Measurements from ENCODE around the gene GDNF.

GDNF gene

GRCh38 chr5:37841203-37841602 lies 1.4 kb upstream of the GDNF start:
- Histone ChIP-seq H3K4me2 (no peak overlapping the region), H3K27ac (no peak overlapping the region), H3K9me3 (replicated peaks in 1 of 11) (peaks cover 1 to 40% (median 27%) of the 10 kb centered on the region in 11 experiments; a peak in 20 of 22 replicates), H3K4me3 (no peak overlapping the region), H3K27me3 (peaks cover 64 to 80% (median 74%) of the 10 kb centered on the region in 11 experiments), H3K9ac (no peak overlapping the region), H3K36me3 (no peaks in the 10 kb centered on the region), H4K20me1 (peaks cover 0 to 9% (median 0%) of the 10 kb centered on the region in 11 experiments; a peak in 4 of 22 replicates), H3K4me1 (peaks cover 6 to 25% (median 15%) of the 10 kb centered on the region in 10 experiments; a peak in 11 of 20 replicates)
- no peak for TF ChIP-seq Cebpa-rat (IDR thresholded peaks at IDR 0.05)

- Histone ChIP-seq H3K9ac (no peak overlapping the region), H3K4me1 (peaks cover 6 to 27% (median 15%) of the 10 kb centered on the region in 10 experiments; a peak in 11 of 20 replicates), H4K20me1 (peaks cover 0 to 9% (median 0%) of the 10 kb centered on the region in 11 experiments; a peak in 4 of 22 replicates), H3K27ac (no peak overlapping the region), H3K9me3 (replicated peaks in 1 of 11) (peaks cover 10 to 49% (median 36%) of the 10 kb centered on the region in 11 experiments; a peak in 20 of 22 replicates), H3K4me2 (peak overlapping the region in 5 of 11 experiments; percentile 18 to 56 (median 32); a peak in 6 of 22 replicates), H3K4me3 (peak overlapping the region in 2 of 10 experiments; percentile 7 to 26; a peak in 1 of 20 replicates), H3K27me3 (peaks cover 72 to 89% (median 83%) of the 10 kb centered on the region in 11 experiments), H3K36me3 (no peaks in the 10 kb centered on the region)
- no peak for TF ChIP-seq Cebpa-rat (IDR thresholded peaks at IDR 0.05)
These were observed 503 bp upstream of the GDNF start for GRCh38 chr5:37840053-37841034.

DNA sequence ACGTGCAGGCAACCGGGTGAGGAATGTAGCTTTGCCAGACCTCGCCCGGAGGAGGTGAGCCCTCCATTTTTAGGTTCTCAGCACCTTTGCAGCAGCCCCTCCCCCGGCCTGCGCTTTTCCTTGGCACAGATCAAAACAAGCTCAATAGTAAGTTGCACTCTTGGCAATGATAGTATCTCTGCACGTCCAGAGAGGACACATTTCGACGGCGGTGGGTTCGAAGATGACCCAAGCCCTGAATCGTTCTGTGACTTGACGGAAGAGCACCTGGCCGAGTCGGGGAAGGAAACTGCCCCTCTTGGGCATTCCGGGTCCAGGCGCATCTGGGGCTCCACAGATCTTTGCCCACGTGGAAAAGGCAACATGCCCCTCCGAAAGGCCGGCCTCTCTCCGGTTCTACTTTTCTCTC lies 904 bp downstream of the GDNF start:
- peaks cover 10 to 59% (median 44%) of the 10 kb centered on the region in 11 experiments; a peak in 20 of 22 replicates for H3K9me3 ChIP-seq (replicated peaks in 1 of 11)
- H3K27me3 ChIP-seq: peaks cover 86 to 99% (median 97%) of the 10 kb centered on the region in 11 experiments
- peak overlapping the region in 4 of 10 experiments; percentile 53 to 67 (median 60); a peak in 4 of 20 replicates for H3K4me3 ChIP-seq
- H3K36me3 ChIP-seq: no peaks in the 10 kb centered on the region
- TF ChIP-seq Cebpa-rat (IDR thresholded peaks at IDR 0.05): no peak
- H3K4me2 ChIP-seq: peak overlapping the region in 6 of 11 experiments; percentile 76 to 97 (median 86); a peak in 6 of 22 replicates
- H3K9ac ChIP-seq: no peak overlapping the region
- H3K4me1 ChIP-seq: peaks cover 6 to 27% (median 15%) of the 10 kb centered on the region in 10 experiments; a peak in 11 of 20 replicates
- peaks cover 0 to 9% (median 0%) of the 10 kb centered on the region in 11 experiments; a peak in 4 of 22 replicates for H4K20me1 ChIP-seq
- H3K27ac ChIP-seq: no peak overlapping the region

DNA sequence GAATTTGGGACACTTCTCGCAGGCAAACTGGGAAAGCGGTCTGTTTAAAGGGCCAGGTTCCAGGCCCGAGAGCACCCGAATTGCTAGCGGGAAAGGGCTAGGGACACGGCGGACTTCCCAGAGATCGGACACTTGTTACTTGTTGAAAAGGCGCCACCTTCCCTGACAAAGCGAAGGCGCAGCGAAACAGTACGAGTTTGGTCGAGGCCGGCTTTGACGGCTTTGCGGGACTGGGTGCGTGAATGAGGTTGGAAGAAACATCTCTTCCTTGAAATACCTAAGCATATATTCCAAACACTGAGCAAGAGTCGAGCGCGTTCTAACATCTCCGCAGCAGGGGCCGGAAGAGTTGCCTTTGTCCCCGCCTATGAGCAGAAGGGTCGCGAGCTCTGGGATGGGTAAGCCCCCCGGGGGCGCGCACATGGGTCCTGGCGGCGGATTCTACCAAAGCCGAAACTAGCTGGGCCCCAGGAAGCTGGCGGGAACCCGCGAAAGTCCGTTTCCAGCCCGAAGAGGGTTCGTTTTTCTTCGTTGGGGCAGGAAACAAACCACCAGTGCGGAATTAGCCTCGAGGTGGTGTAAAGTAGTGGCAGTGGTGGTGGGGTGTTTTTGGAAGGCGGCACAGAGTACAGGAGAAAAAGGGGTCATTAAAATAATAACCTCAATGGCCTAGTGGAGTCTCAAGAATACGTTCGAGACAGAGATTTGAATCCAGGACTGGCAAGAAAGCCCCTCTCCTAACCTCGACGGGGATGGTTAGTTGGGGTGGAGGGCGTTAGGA lies 1.5 kb downstream of the GDNF start:
- Histone ChIP-seq H3K4me2 (peak overlapping the region; percentile 70 to 97 (median 86)), H3K9me3 (replicated peaks in 1 of 11) (peaks cover 10 to 59% (median 44%) of the 10 kb centered on the region in 11 experiments; a peak in 20 of 22 replicates), H3K27ac (no peak overlapping the region), H3K36me3 (no peaks in the 10 kb centered on the region), H3K4me1 (peaks cover 6 to 27% (median 15%) of the 10 kb centered on the region in 10 experiments; a peak in 11 of 20 replicates), H4K20me1 (peaks cover 0 to 9% (median 0%) of the 10 kb centered on the region in 11 experiments; a peak in 4 of 22 replicates), H3K4me3 (peak overlapping the region; percentile 38 to 67 (median 56); a peak in 18 of 20 replicates), H3K27me3 (peaks cover 88 to 100% (median 96%) of the 10 kb centered on the region in 11 experiments), H3K9ac (no peak overlapping the region)
- TF ChIP-seq Cebpa-rat (IDR thresholded peaks at IDR 0.05): no peak

- H3K4me3 ChIP-seq: peak overlapping the region; percentile 38 to 67 (median 56)
- H3K4me2 ChIP-seq: peak overlapping the region; percentile 70 to 97 (median 86)
- H3K9me3 ChIP-seq (replicated peaks in 1 of 11): peaks cover 10 to 59% (median 44%) of the 10 kb centered on the region in 11 experiments; a peak in 20 of 22 replicates
- peaks cover 6 to 27% (median 15%) of the 10 kb centered on the region in 10 experiments; a peak in 11 of 20 replicates for H3K4me1 ChIP-seq
- no peak overlapping the region; a peak in 1 of 22 replicates for H3K27ac ChIP-seq
- H3K27me3 ChIP-seq: peaks cover 87 to 93% (median 89%) of the 10 kb centered on the region in 11 experiments
- peaks cover 0 to 9% (median 0%) of the 10 kb centered on the region in 11 experiments; a peak in 4 of 22 replicates for H4K20me1 ChIP-seq
- H3K36me3 ChIP-seq: no peaks in the 10 kb centered on the region
- TF ChIP-seq Cebpa-rat (IDR thresholded peaks at IDR 0.05): no peak
- peak overlapping the region in 9 of 11 experiments; percentile 17 to 63 (median 53); a peak in 15 of 22 replicates for H3K9ac ChIP-seq
These were observed 2.3 kb downstream of the GDNF start for GRCh38 chr5:37837414-37838032.

GRCh38 chr5:37836592-37837413 lies 3.0 kb downstream of the GDNF start:
- peaks cover 6 to 27% (median 15%) of the 10 kb centered on the region in 10 experiments; a peak in 11 of 20 replicates for H3K4me1 ChIP-seq
- H3K27me3 ChIP-seq: peaks cover 80 to 86% (median 82%) of the 10 kb centered on the region in 11 experiments
- peaks cover 10 to 59% (median 44%) of the 10 kb centered on the region in 11 experiments; a peak in 20 of 22 replicates for H3K9me3 ChIP-seq (replicated peaks in 1 of 11)
- peak overlapping the region in 10 of 11 experiments; percentile 17 to 63 (median 50); a peak in 17 of 22 replicates for H3K9ac ChIP-seq
- peak overlapping the region in 1 of 11 experiments; percentile 2; a peak in 1 of 22 replicates for H3K27ac ChIP-seq
- no peak for TF ChIP-seq Cebpa-rat (IDR thresholded peaks at IDR 0.05)
- H4K20me1 ChIP-seq: peaks cover 0 to 9% (median 0%) of the 10 kb centered on the region in 11 experiments; a peak in 4 of 22 replicates
- no peaks in the 10 kb centered on the region for H3K36me3 ChIP-seq
- H3K4me2 ChIP-seq: peak overlapping the region; percentile 70 to 97 (median 86)
- peak overlapping the region; percentile 38 to 67 (median 56) for H3K4me3 ChIP-seq

GRCh38 chr5:37836235-37836591 lies 3.6 kb downstream of the GDNF start:
- Histone ChIP-seq H4K20me1 (peaks cover 0 to 9% (median 0%) of the 10 kb centered on the region in 11 experiments; a peak in 4 of 22 replicates), H3K4me2 (peak overlapping the region; percentile 70 to 97 (median 86)), H3K27ac (no peak overlapping the region), H3K27me3 (peaks cover 74 to 80% (median 76%) of the 10 kb centered on the region in 11 experiments), H3K9me3 (replicated peaks in 1 of 11) (peaks cover 10 to 59% (median 44%) of the 10 kb centered on the region in 11 experiments; a peak in 20 of 22 replicates), H3K4me3 (peak overlapping the region; percentile 38 to 67 (median 56)), H3K4me1 (peaks cover 6 to 27% (median 15%) of the 10 kb centered on the region in 10 experiments; a peak in 11 of 20 replicates), H3K36me3 (no peaks in the 10 kb centered on the region), H3K9ac (peak overlapping the region in 1 of 11 experiments; percentile 62; a peak in 2 of 22 replicates)
- no peak for TF ChIP-seq Cebpa-rat (IDR thresholded peaks at IDR 0.05)
